Testis (tissue), 2 donors: ENCODE measurements around the gene PSMD7.

Experiments used
- CTCF ChIP-seq, 3 experiments: fragments of 450-650 bp in 2 of 3; fragments of 200-600 bp in 1 of 3; sonication (generic) in 1 of 3; IDR thresholded peaks; one replicate each; pipeline ENCODE4 v1.5.1; 2016 to 2019; ENCODE audit warnings: antibody characterized with exemption in 3 of 3, mild to moderate bottlenecking in 2 of 3, moderate library complexity in 1 of 3
- POLR2A ChIP-seq: fragments of 450-650 bp; IDR thresholded peaks from one replicate; pipeline ENCODE4 v1.6.1; 2017; ENCODE audit warnings: antibody characterized with exemption, mild to moderate bottlenecking, moderate library complexity

- TF ChIP-seq CTCF (IDR thresholded peaks at IDR 0.05): no peak
- TF ChIP-seq POLR2A: no peak
Observed at GRCh38 chr16:74279266-74279665, 17.3 kb upstream of the PSMD7 start.
